ENCODE measurements around the gene GXYLT2. TPM values are rescaled to one million over a fixed set of nuclear protein-coding genes. Genes with fewer than 3 reads are reported as not detected.
"Not testable (repeated sequence)": the region's sequence is repeated elsewhere in the genome, so short reads cannot be mapped to it uniquely, and the experiment has no call there.

GXYLT2 gene
- total RNA-seq, 1 donor from 2014 or later, result under 0.01 TPM

GRCh38 chr3:72892081-72892775 is 4.4 kb downstream of the GXYLT2 start:
- DNase-seq (ENCODE audit: low read depth in 2 of 2), result peak in 1 of 2 donors; percentile 10

GRCh38 chr3:72892870-72893269 is 5.0 kb downstream of the GXYLT2 start:
- peak in 1 of 2 donors; percentile 8 for DNase-seq (ENCODE audit: low read depth in 2 of 2)

GRCh38 chr3:72894976-72895552 is 7.2 kb downstream of the GXYLT2 start:
- DNase-seq (ENCODE audit: low read depth in 2 of 2), result no peak

- DNase-seq (ENCODE audit: low read depth in 2 of 2), result no peak
Measured at GRCh38 chr3:72896996-72897757, 9.3 kb downstream of the GXYLT2 start.

GRCh38 chr3:72897758-72898007 is 9.8 kb downstream of the GXYLT2 start:
- no peak for DNase-seq (ENCODE audit: low read depth in 2 of 2)

GRCh38 chr3:72899349-72899765 is 11.5 kb downstream of the GXYLT2 start:
- no peak for DNase-seq (ENCODE audit: low read depth in 2 of 2)

- no peak for DNase-seq (ENCODE audit: low read depth in 2 of 2)
Measured at GRCh38 chr3:72900048-72900447, 12.2 kb downstream of the GXYLT2 start.

- no peak for DNase-seq (ENCODE audit: low read depth in 2 of 2)
Measured at GRCh38 chr3:72901840-72902239, 14.0 kb downstream of the GXYLT2 start.

- DNase-seq (ENCODE audit: low read depth in 2 of 2), result no peak
Measured at GRCh38 chr3:72903004-72903403, 15.2 kb downstream of the GXYLT2 start.

GRCh38 chr3:72904163-72904562 is 16.3 kb downstream of the GXYLT2 start:
- DNase-seq (ENCODE audit: low read depth in 2 of 2), result no peak

- no peak for DNase-seq (ENCODE audit: low read depth in 2 of 2)
Measured at GRCh38 chr3:72906154-72906553, 18.3 kb downstream of the GXYLT2 start.

GRCh38 chr3:72907131-72907711 is 19.4 kb downstream of the GXYLT2 start:
- DNase-seq (ENCODE audit: low read depth in 2 of 2), result no peak

- DNase-seq (ENCODE audit: low read depth in 2 of 2), result peak in 1 of 2 donors; percentile 85
Measured at GRCh38 chr3:72907731-72908620, 20.1 kb downstream of the GXYLT2 start.

- DNase-seq (ENCODE audit: low read depth in 2 of 2), result no peak
Measured at GRCh38 chr3:72909591-72909990, 21.7 kb downstream of the GXYLT2 start.

GRCh38 chr3:72912532-72912931 is 24.7 kb downstream of the GXYLT2 start:
- DNase-seq (ENCODE audit: low read depth in 2 of 2), result no peak

GRCh38 chr3:72914383-72914782 is 26.5 kb downstream of the GXYLT2 start:
- no peak for DNase-seq (ENCODE audit: low read depth in 2 of 2)

GRCh38 chr3:72916250-72916649 is 28.4 kb downstream of the GXYLT2 start:
- DNase-seq (ENCODE audit: low read depth in 2 of 2), result no peak

- no peak for DNase-seq (ENCODE audit: low read depth in 2 of 2)
Measured at GRCh38 chr3:72919520-72919919, 31.7 kb downstream of the GXYLT2 start.

GRCh38 chr3:72924055-72924454 is 36.2 kb downstream of the GXYLT2 start:
- DNase-seq (ENCODE audit: low read depth in 2 of 2), result no peak

GRCh38 chr3:72928781-72929735 is 41.2 kb downstream of the GXYLT2 start:
- DNase-seq (ENCODE audit: low read depth in 2 of 2), result not testable (repeated sequence)

Data from lung microvascular endothelial cell (primary cell).